GM23248 (cell line): ENCODE results near the gene ICA1. TPM values are rescaled to one million over a fixed set of nuclear protein-coding genes. Genes with fewer than 3 reads are reported as not detected.
"Not testable (repeated sequence)": the region's sequence is repeated elsewhere in the genome, so short reads cannot be mapped to it uniquely, and the experiment has no call there.

ENCODE experiments used
- DNase-seq: peaks from one replicate; pipeline ENCODE4 v3.0.0-alpha.2; 2015
- H2AFZ ChIP-seq: fragments of 200-600 bp; sonication (generic); 2 replicates; pipeline ENCODE4 v1.6.1; 2016; ENCODE audit warnings: antibody characterized with exemption
- H3F3A ChIP-seq: fragments of 200-600 bp; sonication (generic); 2 replicates; pipeline ENCODE4 v1.6.1; 2016; ENCODE audit warnings: mild to moderate bottlenecking, antibody characterized with exemption, mixed run types; ENCODE audit not compliant: insufficient read depth
- H3K27ac ChIP-seq: fragments of 200-600 bp; sonication (generic); 2 replicates; pipeline ENCODE4 v1.5.1; 2016; ENCODE audit warnings: mild to moderate bottlenecking
- H3K27me3 ChIP-seq: fragments of 200-600 bp; sonication (generic); replicated peaks from 2 replicates; pipeline ENCODE4 v1.6.1; 2016; ENCODE audit warnings: mild to moderate bottlenecking; ENCODE audit not compliant: insufficient read depth
- H3K36me3 ChIP-seq: fragments of 200-600 bp; sonication (generic); 2 replicates; pipeline ENCODE4 v1.6.1; 2016; ENCODE audit warnings: low read depth, mild to moderate bottlenecking
- H3K4me1 ChIP-seq: fragments of 200-600 bp; sonication (generic); 2 replicates; pipeline ENCODE4 v1.6.1; 2016; ENCODE audit warnings: mild to moderate bottlenecking; ENCODE audit not compliant: insufficient read depth
- H3K4me2 ChIP-seq: fragments of 200-600 bp; sonication (generic); one replicate; pipeline ENCODE4 v1.6.1; 2016; ENCODE audit warnings: mild to moderate bottlenecking; ENCODE audit not compliant: unreplicated experiment
- H3K4me3 ChIP-seq: fragments of 200-600 bp; sonication (generic); 2 replicates; pipeline ENCODE4 v1.5.1; 2016; ENCODE audit warnings: mild to moderate bottlenecking
- H3K79me2 ChIP-seq: fragments of 200-600 bp; sonication (generic); 2 replicates; pipeline ENCODE4 v1.6.1; 2016; ENCODE audit warnings: mild to moderate bottlenecking; ENCODE audit not compliant: insufficient read depth
- H3K9ac ChIP-seq: fragments of 200-600 bp; sonication (generic); 2 replicates; pipeline ENCODE4 v1.6.1; 2016; ENCODE audit warnings: mild to moderate bottlenecking
- H3K9me2 ChIP-seq: fragments of 200-600 bp; sonication (generic); 2 replicates; pipeline ENCODE4 v1.6.1; 2016; ENCODE audit warnings: mixed run types, mild to moderate bottlenecking, moderate library complexity; ENCODE audit not compliant: insufficient read depth
- H3K9me3 ChIP-seq: fragments of 200-600 bp; sonication (generic); one replicate; pipeline ENCODE4 v1.6.1; 2017; ENCODE audit warnings: low read depth
- H4K20me1 ChIP-seq: fragments of 200-600 bp; sonication (generic); 2 replicates; pipeline ENCODE4 v1.6.0; 2016; ENCODE audit not compliant: insufficient read depth
- EZH2 ChIP-seq: fragments of 200-600 bp; sonication (generic); IDR thresholded peaks from 2 replicates; pipeline ENCODE4 v1.6.1; 2018; ENCODE audit warnings: antibody characterized with exemption, mild to moderate bottlenecking; ENCODE audit not compliant: insufficient read depth, poor library complexity, severe bottlenecking
- EZH2phosphoT487 ChIP-seq: fragments of 200-600 bp; sonication (generic); IDR thresholded peaks from 2 replicates; pipeline ENCODE4 v1.6.1; 2018; ENCODE audit warnings: antibody characterized with exemption, moderate library complexity, mild to moderate bottlenecking, low read depth; ENCODE audit not compliant: insufficient read depth
- WGBS, 2 experiments: methylation state at CpG; one replicate each; pipeline ENCODE4 v1.1.6; 2015 to 2017; ENCODE audit warnings: low lambda C conversion rate in 2 of 2, low coverage in 1 of 2; ENCODE audit errors: missing lambda C conversion rate in 2 of 2; 5-methylcytosine and 5-hydroxymethylcytosine counted together
- in situ Hi-C: fragments of 300-500 bp; cut with MboI; formaldehyde crosslinking; loops from 2 replicates; pipeline ENCODE4 v1.15.0; 2020
- polyA plus RNA-seq: library from polyadenylated mRNA; unstranded; fragments of >200 nt; fragmentation: Nextera tagmentation; extraction: Ambion mirVana; gene quantifications from 2 replicates; pipeline ENCODE4 v1.2.1, GENCODE V29; 2016
- total RNA-seq: library from RNA; depleted of rRNA; stranded (reverse); fragments of >200 nt; shearing (Covaris generic); gene quantifications from 2 replicates; pipeline ENCODE4 v1.2.3, GENCODE V29; 2014

ICA1 gene
- total and polyA plus RNA-seq, 2 experiments from 2014 or later: not detected

- no peaks in the 10 kb centered on the region for H3K9me2 ChIP-seq
- no peak overlapping the region for H3K4me3 ChIP-seq
- no peaks in the 10 kb centered on the region for H3K79me2 ChIP-seq
- H2AFZ ChIP-seq: no peak overlapping the region
- H3F3A ChIP-seq: peaks cover 4% of the 10 kb centered on the region; the same call in 1 of the 2 replicates
- no peaks in the 10 kb centered on the region for H3K27me3 ChIP-seq
- H4K20me1 ChIP-seq: no peaks in the 10 kb centered on the region
- H3K4me2 ChIP-seq: no peak overlapping the region
- in situ Hi-C loops: no loop called here
- H3K9me3 ChIP-seq: no peaks in the 10 kb centered on the region
- H3K36me3 ChIP-seq: no peaks in the 10 kb centered on the region
- H3K27ac ChIP-seq: no peak overlapping the region
- TF ChIP-seq EZH2phosphoT487 (no peak), EZH2 (no peak)
- WGBS, 2 experiments: 62 to 69% methylated on average over 12 of the region's 12 CpGs
- H3K9ac ChIP-seq: no peak overlapping the region
- H3K4me1 ChIP-seq: peaks cover 11% of the 10 kb centered on the region
- DNase-seq: no peak
These were observed 192.9 kb downstream of the ICA1 start for GRCh38 chr7:8068892-8069686.

GRCh38 chr7:8065356-8065813, 196.6 kb downstream of the ICA1 start:
- Histone ChIP-seq H3K4me2 (no peak overlapping the region), H3K4me1 (peaks cover 16% of the 10 kb centered on the region), H3K9me2 (no peaks in the 10 kb centered on the region), H3K36me3 (0 out of 2 replicates have a peak, but pooled peaks cover 3% of the 10 kb centered on the region), H3K9me3 (no peaks in the 10 kb centered on the region), H3F3A (peaks cover 4% of the 10 kb centered on the region; the same call in 1 of the 2 replicates), H3K4me3 (no peak overlapping the region), H2AFZ (no peak overlapping the region), H3K79me2 (no peaks in the 10 kb centered on the region), H3K27ac (peak overlapping the region; percentile 66), H3K9ac (no peak overlapping the region), H4K20me1 (no peaks in the 10 kb centered on the region), H3K27me3 (no peaks in the 10 kb centered on the region)
- peak; percentile 80 for DNase-seq
- 38 to 45% methylated on average over 2 of the region's 2 CpGs for WGBS, 2 experiments
- in situ Hi-C loops: no loop called here
- TF ChIP-seq EZH2phosphoT487: no peak
- TF ChIP-seq EZH2: no peak

- Histone ChIP-seq H3K4me1 (peaks cover 18% of the 10 kb centered on the region), H3K9ac (no peak overlapping the region), H3K4me2 (no peak overlapping the region), H3K9me2 (no peaks in the 10 kb centered on the region), H3K36me3 (0 out of 2 replicates have a peak, but pooled peaks cover 3% of the 10 kb centered on the region), H3K4me3 (no peak overlapping the region), H3K27ac (peak overlapping the region; percentile 66), H2AFZ (no peak overlapping the region), H3K9me3 (no peaks in the 10 kb centered on the region), H3K27me3 (no peaks in the 10 kb centered on the region), H3K79me2 (no peaks in the 10 kb centered on the region), H4K20me1 (no peaks in the 10 kb centered on the region), H3F3A (peaks cover 4% of the 10 kb centered on the region; the same call in 1 of the 2 replicates)
- in situ Hi-C loops: no loop called here
- 93 to 94% methylated on average over 12 of the region's 12 CpGs for WGBS, 2 experiments
- TF ChIP-seq EZH2: no peak
- TF ChIP-seq EZH2phosphoT487: no peak
- no peak for DNase-seq
These were observed 197.1 kb downstream of the ICA1 start for GRCh38 chr7:8064828-8065227.

- Histone ChIP-seq H3K36me3 (0 out of 2 replicates have a peak, but pooled peaks cover 3% of the 10 kb centered on the region), H3K9me3 (no peaks in the 10 kb centered on the region), H3K9ac (no peak overlapping the region), H3K27ac (no peak overlapping the region), H3K9me2 (no peaks in the 10 kb centered on the region), H3K4me3 (no peak overlapping the region), H3K4me2 (no peak overlapping the region), H2AFZ (no peak overlapping the region), H4K20me1 (no peaks in the 10 kb centered on the region), H3K27me3 (no peaks in the 10 kb centered on the region), H3K4me1 (peaks cover 18% of the 10 kb centered on the region), H3K79me2 (no peaks in the 10 kb centered on the region), H3F3A (peaks cover 4% of the 10 kb centered on the region; the same call in 1 of the 2 replicates)
- TF ChIP-seq EZH2phosphoT487 (no peak), EZH2 (no peak)
- in situ Hi-C loops: no loop called here
- peak; percentile 6 for DNase-seq
These were observed 198.2 kb downstream of the ICA1 start for GRCh38 chr7:8063706-8064297.

- H3K27me3 ChIP-seq, H4K20me1 ChIP-seq, H3K4me2 ChIP-seq, H3K27ac ChIP-seq, in situ Hi-C loops, DNase-seq, H3K4me3 ChIP-seq, H3K9ac ChIP-seq, H2AFZ ChIP-seq, H3K9me2 ChIP-seq, H3K9me3 ChIP-seq, H3F3A ChIP-seq, H3K36me3 ChIP-seq, H3K79me2 ChIP-seq: not testable (repeated sequence)
- H3K4me1 ChIP-seq: peaks cover 18% of the 10 kb centered on the region
- 92 to 93% methylated on average over 5 of the region's 5 CpGs for WGBS, 2 experiments
These were observed 198.7 kb downstream of the ICA1 start for GRCh38 chr7:8063300-8063699.
